22Rv1 (cell line): Measurements from ENCODE around the gene OR10H3.

Experiments used
- ZFX ChIP-seq: fragments of 450-650 bp; IDR thresholded peaks from 2 replicates; pipeline ENCODE4 v1.6.1; 2017; ENCODE audit warnings: antibody characterized with exemption, borderline replicate concordance
- TF ChIP-seq, protein P1 (sequence below): fragments of 450-650 bp; IDR thresholded peaks from 2 replicates; pipeline ENCODE4 v1.5.1; 2017; ENCODE audit warnings: mild to moderate bottlenecking

DNA sequence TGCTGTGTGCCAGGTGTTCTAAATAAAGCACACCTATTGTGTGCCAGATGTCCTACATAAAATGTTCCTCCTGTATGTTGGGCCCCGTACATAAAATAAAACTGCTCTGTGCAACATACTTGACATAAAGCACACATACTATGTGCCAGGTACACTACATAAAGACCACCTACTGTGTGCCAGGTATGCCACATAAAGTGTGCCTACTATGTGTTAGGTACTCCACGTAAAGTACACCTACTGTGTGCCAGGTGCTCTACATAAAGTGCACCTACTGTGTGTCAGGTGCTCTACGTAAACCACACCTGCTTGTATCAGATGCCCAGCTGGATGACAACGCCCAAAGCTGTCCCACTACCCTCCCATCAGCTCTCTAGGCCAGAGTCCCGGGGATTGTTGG, 43.9 kb downstream of the OR10H3 start:
- TF ChIP-seq, protein P1, sequence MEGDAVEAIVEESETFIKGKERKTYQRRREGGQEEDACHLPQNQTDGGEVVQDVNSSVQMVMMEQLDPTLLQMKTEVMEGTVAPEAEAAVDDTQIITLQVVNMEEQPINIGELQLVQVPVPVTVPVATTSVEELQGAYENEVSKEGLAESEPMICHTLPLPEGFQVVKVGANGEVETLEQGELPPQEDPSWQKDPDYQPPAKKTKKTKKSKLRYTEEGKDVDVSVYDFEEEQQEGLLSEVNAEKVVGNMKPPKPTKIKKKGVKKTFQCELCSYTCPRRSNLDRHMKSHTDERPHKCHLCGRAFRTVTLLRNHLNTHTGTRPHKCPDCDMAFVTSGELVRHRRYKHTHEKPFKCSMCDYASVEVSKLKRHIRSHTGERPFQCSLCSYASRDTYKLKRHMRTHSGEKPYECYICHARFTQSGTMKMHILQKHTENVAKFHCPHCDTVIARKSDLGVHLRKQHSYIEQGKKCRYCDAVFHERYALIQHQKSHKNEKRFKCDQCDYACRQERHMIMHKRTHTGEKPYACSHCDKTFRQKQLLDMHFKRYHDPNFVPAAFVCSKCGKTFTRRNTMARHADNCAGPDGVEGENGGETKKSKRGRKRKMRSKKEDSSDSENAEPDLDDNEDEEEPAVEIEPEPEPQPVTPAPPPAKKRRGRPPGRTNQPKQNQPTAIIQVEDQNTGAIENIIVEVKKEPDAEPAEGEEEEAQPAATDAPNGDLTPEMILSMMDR: no peak
- TF ChIP-seq ZFX: no peak
